ENCODE measurements around the gene SH3RF3.

Gene SH3RF3

GRCh38 chr2:109201465-109202327 lies 72.7 kb downstream of the SH3RF3 start:
- TF ChIP-seq SPI1 (IDR thresholded peaks at IDR 0.05; ENCODE audit: low read depth, low read length), result no peak
- no peak for TF ChIP-seq PAX5 (IDR thresholded peaks at IDR 0.05; ENCODE audit: insufficient read depth, low read length, severe bottlenecking)
- TF ChIP-seq POLR2A (IDR thresholded peaks at IDR 0.05; ENCODE audit: low read depth, low read length), result no peak
- no peak for TF ChIP-seq POLR2AphosphoS5 (IDR thresholded peaks at IDR 0.05; ENCODE audit: low read depth, low read length)
- no peak for TF ChIP-seq TAF1 (IDR thresholded peaks at IDR 0.05; ENCODE audit: low read depth, low read length)
- no peak for TF ChIP-seq POU2F2 (IDR thresholded peaks at IDR 0.05; ENCODE audit: low read depth, low read length)
- DNase-seq (ENCODE audit: insufficient read length, low spot score), result no peak
- FAIRE-seq, result no peak

DNA sequence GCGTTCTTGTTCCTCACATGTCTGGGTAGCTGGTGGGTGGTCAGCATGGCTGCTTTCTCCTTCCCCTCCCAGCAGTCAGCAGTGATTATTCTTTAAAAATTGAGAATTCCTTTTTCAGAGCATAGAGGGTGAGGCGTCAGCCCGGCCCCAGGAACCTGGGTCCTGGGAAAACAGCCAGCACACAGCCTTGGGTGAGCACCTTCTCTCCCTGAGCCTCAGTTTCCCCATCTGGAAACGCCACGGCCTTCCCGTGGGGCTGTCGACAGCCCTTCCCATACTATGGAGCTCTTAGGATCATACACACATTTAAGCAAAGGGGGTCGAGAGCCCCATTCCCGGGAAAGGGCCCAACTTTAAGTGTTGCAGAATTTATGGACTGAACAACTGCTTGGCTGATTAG lies 73.5 kb downstream of the SH3RF3 start:
- FAIRE-seq, result no peak
- no peak for TF ChIP-seq TAF1 (IDR thresholded peaks at IDR 0.05; ENCODE audit: low read depth, low read length)
- DNase-seq (ENCODE audit: insufficient read length, low spot score), result no peak

DNA sequence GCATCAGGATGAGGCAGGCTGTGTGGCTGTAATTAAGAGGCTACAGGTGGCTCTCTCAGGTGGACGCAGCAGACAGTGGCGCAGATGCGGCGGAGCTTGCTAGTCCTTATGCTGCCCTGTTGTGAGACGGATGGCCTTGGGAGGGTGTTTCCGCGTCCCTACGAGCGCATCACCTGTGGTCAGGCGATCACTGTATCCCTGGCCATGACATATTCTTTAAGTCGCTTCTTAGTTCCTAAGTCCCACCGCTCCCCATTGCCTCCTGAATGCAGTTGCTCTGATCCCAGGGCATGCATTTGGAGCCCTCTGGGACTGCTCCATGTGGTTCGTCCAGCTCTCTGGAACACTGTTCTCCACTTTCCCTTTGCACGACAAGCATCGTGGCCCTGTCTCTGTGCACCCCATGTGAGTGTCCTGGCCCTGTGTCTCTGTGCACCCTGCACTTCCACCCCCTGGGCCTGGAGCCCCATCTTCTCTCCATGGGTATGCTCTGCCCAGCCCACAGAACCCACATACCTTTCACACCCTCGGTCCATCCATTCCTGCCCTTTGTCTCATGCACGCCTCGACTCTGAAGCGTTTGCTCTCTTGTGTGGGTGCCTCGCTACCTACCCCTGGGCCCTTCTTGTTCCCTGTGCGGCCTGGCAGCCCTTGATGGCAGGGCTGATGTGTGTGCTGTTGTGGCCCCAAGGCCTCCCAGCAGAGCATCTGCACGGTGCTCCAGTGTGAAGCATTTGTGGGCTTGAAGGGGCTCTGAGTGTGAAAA lies 74.4 kb downstream of the SH3RF3 start:
- no peak for DNase-seq (ENCODE audit: insufficient read length, low spot score)
- FAIRE-seq, result no peak
- TF ChIP-seq POLR2A (IDR thresholded peaks at IDR 0.05; ENCODE audit: low read depth, low read length) (no peak), POU2F2 (IDR thresholded peaks at IDR 0.05; ENCODE audit: low read depth, low read length) (no peak), POLR2AphosphoS5 (IDR thresholded peaks at IDR 0.05; ENCODE audit: low read depth, low read length) (no peak), SPI1 (IDR thresholded peaks at IDR 0.05; ENCODE audit: low read depth, low read length) (no peak), PAX5 (IDR thresholded peaks at IDR 0.05; ENCODE audit: insufficient read depth, low read length, severe bottlenecking) (no peak), TAF1 (IDR thresholded peaks at IDR 0.05; ENCODE audit: low read depth, low read length) (no peak)

GRCh38 chr2:109204412-109204811 lies 75.4 kb downstream of the SH3RF3 start:
- TF ChIP-seq SPI1 (IDR thresholded peaks at IDR 0.05; ENCODE audit: low read depth, low read length) (no peak), TAF1 (IDR thresholded peaks at IDR 0.05; ENCODE audit: low read depth, low read length) (no peak), POLR2AphosphoS5 (IDR thresholded peaks at IDR 0.05; ENCODE audit: low read depth, low read length) (no peak), POLR2A (IDR thresholded peaks at IDR 0.05; ENCODE audit: low read depth, low read length) (no peak), PAX5 (IDR thresholded peaks at IDR 0.05; ENCODE audit: insufficient read depth, low read length, severe bottlenecking) (no peak), POU2F2 (IDR thresholded peaks at IDR 0.05; ENCODE audit: low read depth, low read length) (no peak)
- no peak for DNase-seq (ENCODE audit: insufficient read length, low spot score)
- FAIRE-seq, result no peak

GRCh38 chr2:109205447-109205846 lies 76.4 kb downstream of the SH3RF3 start:
- no peak for TF ChIP-seq SPI1 (IDR thresholded peaks at IDR 0.05; ENCODE audit: low read depth, low read length)
- TF ChIP-seq POU2F2 (IDR thresholded peaks at IDR 0.05; ENCODE audit: low read depth, low read length), result no peak
- TF ChIP-seq POLR2A (IDR thresholded peaks at IDR 0.05; ENCODE audit: low read depth, low read length), result no peak
- no peak for TF ChIP-seq PAX5 (IDR thresholded peaks at IDR 0.05; ENCODE audit: insufficient read depth, low read length, severe bottlenecking)
- no peak for TF ChIP-seq POLR2AphosphoS5 (IDR thresholded peaks at IDR 0.05; ENCODE audit: low read depth, low read length)
- TF ChIP-seq TAF1 (IDR thresholded peaks at IDR 0.05; ENCODE audit: low read depth, low read length), result no peak
- DNase-seq (ENCODE audit: insufficient read length, low spot score), result no peak
- no peak for FAIRE-seq

- no peak for DNase-seq (ENCODE audit: insufficient read length, low spot score)
- TF ChIP-seq POU2F2 (IDR thresholded peaks at IDR 0.05; ENCODE audit: low read depth, low read length), result no peak
- no peak for TF ChIP-seq SPI1 (IDR thresholded peaks at IDR 0.05; ENCODE audit: low read depth, low read length)
- TF ChIP-seq POLR2AphosphoS5 (IDR thresholded peaks at IDR 0.05; ENCODE audit: low read depth, low read length), result no peak
- TF ChIP-seq PAX5 (IDR thresholded peaks at IDR 0.05; ENCODE audit: insufficient read depth, low read length, severe bottlenecking), result no peak
- TF ChIP-seq TAF1 (IDR thresholded peaks at IDR 0.05; ENCODE audit: low read depth, low read length), result no peak
- no peak for TF ChIP-seq POLR2A (IDR thresholded peaks at IDR 0.05; ENCODE audit: low read depth, low read length)
- FAIRE-seq, result no peak
Measured at GRCh38 chr2:109206569-109207146, 77.7 kb downstream of the SH3RF3 start.

- DNase-seq (ENCODE audit: insufficient read length, low spot score) (no peak), FAIRE-seq (no peak)
- no peak for TF ChIP-seq POU2F2 (IDR thresholded peaks at IDR 0.05; ENCODE audit: low read depth, low read length)
- no peak for TF ChIP-seq SPI1 (IDR thresholded peaks at IDR 0.05; ENCODE audit: low read depth, low read length)
- no peak for TF ChIP-seq POLR2AphosphoS5 (IDR thresholded peaks at IDR 0.05; ENCODE audit: low read depth, low read length)
- no peak for TF ChIP-seq TAF1 (IDR thresholded peaks at IDR 0.05; ENCODE audit: low read depth, low read length)
- TF ChIP-seq PAX5 (IDR thresholded peaks at IDR 0.05; ENCODE audit: insufficient read depth, low read length, severe bottlenecking), result no peak
- no peak for TF ChIP-seq POLR2A (IDR thresholded peaks at IDR 0.05; ENCODE audit: low read depth, low read length)
Measured at GRCh38 chr2:109207176-109207575, 78.2 kb downstream of the SH3RF3 start.

DNA sequence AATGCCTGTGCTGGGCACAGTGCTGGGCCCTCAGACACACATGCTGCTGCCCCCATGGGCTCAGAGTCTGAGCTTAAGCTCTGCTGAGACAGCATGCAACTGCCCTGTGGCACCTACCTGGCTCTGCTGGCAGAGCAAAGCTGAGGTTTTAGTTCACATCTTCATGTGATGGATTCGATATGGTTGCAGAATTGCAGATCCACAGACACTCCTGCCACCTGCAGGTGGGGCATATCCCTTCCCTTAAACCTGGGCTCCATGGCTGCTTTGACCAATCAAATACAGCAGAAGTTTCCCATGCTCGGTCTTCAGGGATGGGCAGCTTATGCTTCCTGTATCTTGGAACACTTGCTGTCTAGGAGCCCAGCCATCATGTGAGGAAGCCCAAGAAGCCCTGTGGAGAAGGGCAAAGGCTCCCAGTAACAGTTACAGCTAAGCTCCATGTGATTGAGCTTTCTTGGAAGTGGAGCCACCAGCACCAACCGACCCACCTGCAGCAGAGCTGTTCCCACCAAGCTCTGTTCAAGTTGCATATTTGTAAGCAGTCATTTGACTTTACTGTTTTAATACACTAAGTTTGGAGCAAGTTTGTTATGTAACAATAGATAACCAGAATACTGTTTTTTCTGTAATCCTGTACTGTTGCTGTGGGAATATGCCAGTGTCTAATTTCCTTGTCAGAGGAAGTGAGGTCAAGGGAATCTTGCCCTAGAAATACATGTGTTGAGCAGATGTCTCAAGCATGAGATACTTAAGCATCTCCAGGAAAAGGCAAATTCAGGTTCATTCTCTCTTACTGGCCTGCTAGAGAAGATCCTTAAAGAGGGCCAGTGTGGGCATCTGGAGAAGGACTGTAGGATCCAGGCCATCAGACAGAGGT lies 79.3 kb downstream of the SH3RF3 start:
- DNase-seq (ENCODE audit: insufficient read length, low spot score) (no peak), FAIRE-seq (no peak)
- TF ChIP-seq POLR2AphosphoS5 (IDR thresholded peaks at IDR 0.05; ENCODE audit: low read depth, low read length) (no peak), POU2F2 (IDR thresholded peaks at IDR 0.05; ENCODE audit: low read depth, low read length) (no peak), SPI1 (IDR thresholded peaks at IDR 0.05; ENCODE audit: low read depth, low read length) (no peak), TAF1 (IDR thresholded peaks at IDR 0.05; ENCODE audit: low read depth, low read length) (no peak), POLR2A (IDR thresholded peaks at IDR 0.05; ENCODE audit: low read depth, low read length) (no peak), PAX5 (IDR thresholded peaks at IDR 0.05; ENCODE audit: insufficient read depth, low read length, severe bottlenecking) (no peak)
